HCT116 (cell line): ENCODE measurements around the gene CBLB. TPM values are rescaled to one million over a fixed set of nuclear protein-coding genes. Genes with fewer than 3 reads are reported as not detected.

ENCODE experiments used
- ATAC-seq: fragments of 200-7000 bp; cut with Tn5 transposase; 2 replicates; pipeline ENCODE4 v1.9.1; 2020; ENCODE audit warnings: mild to moderate bottlenecking, moderate library complexity
- BruUV-seq: library from RNA; stranded (reverse); fragments of 400-500 nt; replicated peaks from 2 replicates; lab custom pipeline; 2021; lab: Mats Ljungman, UMichigan
- CTCF ChIA-PET: fragments of 300-600 bp; sonication (Branson Sonifier 250); formaldehyde crosslinking; loops from one replicate; lab custom pipeline; 2021; ENCODE audit warnings: antibody characterized with exemption; lab: Charles Lee
- POLR2A ChIA-PET: fragments of 300-600, 350-600 bp; sonication (Branson Sonifier 250); formaldehyde crosslinking; loops from one replicate; lab custom pipeline; 2021; ENCODE audit warnings: antibody characterized with exemption; lab: Charles Lee
- RAD21 ChIA-PET, 2 experiments: fragments of 300-600 bp; sonication (Branson Sonifier 250); formaldehyde crosslinking; loops; one replicate each; lab custom pipeline; 2023; ENCODE audit warnings: low total read pairs in 2 of 2; ENCODE audit not compliant: uncharacterized antibody in 2 of 2, unreplicated experiment in 2 of 2, low non-redundant PET in 1 of 2; lab: Charles Lee
- DNase-seq: peaks from one replicate; pipeline ENCODE4 v3.0.0-alpha.2; 2010; ENCODE audit warnings: low read depth, low spot score
- H2AFZ ChIP-seq: fragments of 200-600 bp; shearing (Covaris generic), sonication (generic); 2 replicates; pipeline ENCODE4 v1.6.1; 2017; ENCODE audit warnings: low read depth, mixed run types, mixed read lengths, antibody characterized with exemption, low read length; ENCODE audit not compliant: poor library complexity, severe bottlenecking
- H3K27ac ChIP-seq: 2 replicates; pipeline ENCODE4 v1.5.1; 2012; ENCODE audit warnings: low read depth, low read length
- H3K27me3 ChIP-seq: fragments of 200-600 bp; sonication (generic); 2 replicates; pipeline ENCODE4 v1.6.1; 2016; ENCODE audit warnings: mixed run types, low read length, mixed read lengths; ENCODE audit not compliant: insufficient read depth
- H3K36me3 ChIP-seq, 2 experiments: fragments of 200-500 bp in 1 of 2; fragments of 200-600 bp in 1 of 2; sonication (Bioruptor generic) in 1 of 2; sonication (generic) in 1 of 2; 2 replicates each; pipeline versions ENCODE4 v1.5.1 to v1.6.1; 2014 to 2016; ENCODE audit warnings: low read length in 2 of 2, inconsistent platforms in 1 of 2, mixed read lengths in 1 of 2, mixed run types in 1 of 2; ENCODE audit not compliant: insufficient read depth in 2 of 2, control insufficient read depth in 1 of 2
- H3K4me1 ChIP-seq, 2 experiments: fragments of 200-600 bp in 1 of 2; sonication (generic) in 1 of 2; 2 replicates each; pipeline versions ENCODE4 v1.5.1 to v1.6.1; 2012 to 2017; ENCODE audit warnings: low read length in 2 of 2, inconsistent platforms in 1 of 2, mild to moderate bottlenecking in 1 of 2, mixed read lengths in 1 of 2, mixed run types in 1 of 2, moderate library complexity in 1 of 2; ENCODE audit not compliant: insufficient read depth in 2 of 2, control insufficient read depth in 1 of 2
- H3K4me2 ChIP-seq: fragments of 200-600 bp; sonication (generic); 2 replicates; pipeline ENCODE4 v1.6.1; 2017; ENCODE audit warnings: mixed run types, low read length, mixed read lengths
- H3K4me3 ChIP-seq, 2 experiments: fragments of 200-600 bp in 1 of 2; sonication (generic) in 1 of 2; replicated peaks in 1 of 2; 2 replicates each; pipeline ENCODE4 v1.5.1; 2011 to 2016; ENCODE audit warnings: low read length in 2 of 2, control low read depth in 1 of 2, low read depth in 1 of 2, mild to moderate bottlenecking in 1 of 2, mixed read lengths in 1 of 2, mixed run types in 1 of 2
- H3K79me2 ChIP-seq: fragments of 200-600 bp; sonication (generic); 2 replicates; pipeline ENCODE4 v1.6.1; 2017; ENCODE audit warnings: mild to moderate bottlenecking, mixed run types, low read length, moderate library complexity, mixed read lengths; ENCODE audit not compliant: insufficient read depth
- H3K9ac ChIP-seq: fragments of 200-600 bp; sonication (generic); 2 replicates; pipeline ENCODE4 v1.6.1; 2016; ENCODE audit warnings: low read length, mixed read lengths
- H3K9me2 ChIP-seq: fragments of 200-600 bp; sonication (generic), shearing (Covaris generic); 2 replicates; pipeline ENCODE4 v1.6.1; 2017; ENCODE audit warnings: mixed run types, mild to moderate bottlenecking, moderate library complexity; ENCODE audit not compliant: insufficient read depth
- H3K9me3 ChIP-seq, 2 experiments: fragments of 200-500 bp in 1 of 2; fragments of 200-600 bp in 1 of 2; sonication (Bioruptor generic) in 1 of 2; sonication (generic) in 1 of 2; 2 replicates each; pipeline ENCODE4 v1.6.1; 2014 to 2017; ENCODE audit warnings: low read length in 2 of 2, mixed read lengths in 2 of 2, inconsistent platforms in 1 of 2, low read depth in 1 of 2, mild to moderate bottlenecking in 1 of 2, mixed run types in 1 of 2, moderate library complexity in 1 of 2; ENCODE audit not compliant: control insufficient read depth in 1 of 2, insufficient read depth in 1 of 2
- H4K20me1 ChIP-seq: fragments of 200-600 bp; sonication (generic), shearing (Covaris generic); 2 replicates; pipeline ENCODE4 v1.6.1; 2017; ENCODE audit warnings: mixed run types, mild to moderate bottlenecking, moderate library complexity; ENCODE audit not compliant: insufficient read depth
- ATF3 ChIP-seq: IDR thresholded peaks from 2 replicates; pipeline ENCODE4 v1.6.1; 2012
- FOSL1 ChIP-seq: IDR thresholded peaks from 2 replicates; pipeline ENCODE4 v1.6.1; 2012; ENCODE audit warnings: low read depth
- REST ChIP-seq: IDR thresholded peaks from 2 replicates; pipeline ENCODE4 v1.6.1; 2012; ENCODE audit warnings: low read depth
- SP1 ChIP-seq: IDR thresholded peaks from 2 replicates; pipeline ENCODE4 v1.6.1; 2012; ENCODE audit warnings: low read depth
- SRF ChIP-seq: IDR thresholded peaks from 2 replicates; pipeline ENCODE4 v1.6.1; 2012; ENCODE audit warnings: low read depth
- ZBTB33 ChIP-seq: IDR thresholded peaks from 2 replicates; pipeline ENCODE4 v1.6.1; 2011; ENCODE audit warnings: mild to moderate bottlenecking, low read length, moderate library complexity; ENCODE audit not compliant: insufficient replicate concordance; ENCODE audit errors: extremely low read depth
- intact Hi-C: fragments of 100-400 bp; cut with micrococcal nuclease; formaldehyde crosslinking; loops from 2 replicates; pipeline ENCODE4 v1.10.0; 2022
- total RNA-seq: library from RNA; stranded (reverse); gene quantifications from one replicate; pipeline ENCODE4 v1.2.1, GENCODE V29; 2021; ENCODE audit not compliant: unreplicated experiment

The CBLB gene
- total RNA-seq, 1 experiment from 2014 or later = 10.4 TPM

GRCh38 chr3:105674437-105675065 is 194.3 kb downstream of the CBLB start:
- CTCF ChIA-PET = no interaction called here

More at GRCh38 chr3:105674437-105675065, 194.3 kb downstream of the CBLB start:
- BruUV-seq = no TSS peak
- no peak for DNase-seq
- no peak overlapping the region for H3K4me2 ChIP-seq
- intact Hi-C loops = no loop called here
- no peaks in the 10 kb centered on the region for H4K20me1 ChIP-seq
- no peak overlapping the region for H3K9ac ChIP-seq
- H3K79me2 ChIP-seq = no peaks in the 10 kb centered on the region
- H3K9me2 ChIP-seq = no peaks in the 10 kb centered on the region
- H3K27ac ChIP-seq = no peak overlapping the region
- H2AFZ ChIP-seq = no peak overlapping the region
- no peaks in the 10 kb centered on the region for H3K27me3 ChIP-seq
- TF ChIP-seq REST (no peak), ZBTB33 (no peak), ATF3 (no peak), SRF (no peak), SP1 (no peak), FOSL1 (no peak)
- H3K9me3 ChIP-seq = no peaks in the 10 kb centered on the region
- H3K4me1 ChIP-seq = no peaks in the 10 kb centered on the region
- H3K36me3 ChIP-seq = no peaks in the 10 kb centered on the region
- H3K4me3 ChIP-seq = no peak overlapping the region
- ChIA-PET RAD21 (no interaction called here), POLR2A (no interaction called here)
- no peak for ATAC-seq
